GM23338 (cell line): ENCODE data around the gene SEMA5A. TPM values are rescaled to one million over a fixed set of nuclear protein-coding genes. Genes with fewer than 3 reads are reported as not detected.

Experiments
- ATAC-seq: fragments of 200-7000 bp; cut with Tn5 transposase; 3 replicates; pipeline ENCODE4 v1.9.1; 2020
- DNase-seq: peaks from one replicate; pipeline ENCODE4 v3.0.0-alpha.2; 2015; ENCODE audit warnings: low spot score
- H2AFZ ChIP-seq: fragments of 200-600 bp; sonication (generic); 2 replicates; pipeline ENCODE4 v1.8.0; 2016; ENCODE audit warnings: antibody characterized with exemption, mild to moderate bottlenecking, moderate library complexity
- H3F3A ChIP-seq: fragments of 200-600 bp; sonication (generic); replicated peaks from 2 replicates; pipeline ENCODE4 v1.8.0; 2017; ENCODE audit warnings: antibody characterized with exemption, mixed run types, low read depth
- H3K27ac ChIP-seq: fragments of 200-600 bp; sonication (generic); 2 replicates; pipeline ENCODE4 v1.6.1; 2016; ENCODE audit warnings: low read depth
- H3K27me3 ChIP-seq: fragments of 200-600 bp; sonication (generic); 2 replicates; pipeline ENCODE4 v1.8.0; 2016; ENCODE audit warnings: mild to moderate bottlenecking, mixed run types, moderate library complexity; ENCODE audit not compliant: insufficient read depth
- H3K36me3 ChIP-seq: fragments of 200-600 bp; sonication (generic); 2 replicates; pipeline ENCODE4 v1.8.0; 2016; ENCODE audit warnings: mild to moderate bottlenecking; ENCODE audit not compliant: insufficient read depth
- H3K4me1 ChIP-seq: fragments of 200-600 bp; sonication (generic); 2 replicates; pipeline ENCODE4 v1.8.0; 2016; ENCODE audit warnings: mild to moderate bottlenecking, moderate library complexity; ENCODE audit not compliant: insufficient read depth
- H3K4me2 ChIP-seq: fragments of 200-600 bp; sonication (generic); 2 replicates; pipeline ENCODE4 v1.7.1; 2017; ENCODE audit warnings: mixed run types
- H3K4me3 ChIP-seq: fragments of 200-600 bp; sonication (generic); 2 replicates; pipeline ENCODE4 v1.6.1; 2016; ENCODE audit warnings: mixed run types
- H3K79me2 ChIP-seq: fragments of 200-600 bp; sonication (generic); replicated peaks from 2 replicates; pipeline ENCODE4 v1.8.0; 2017; ENCODE audit warnings: mild to moderate bottlenecking; ENCODE audit not compliant: insufficient read depth
- H3K9me2 ChIP-seq: fragments of 200-600 bp; sonication (generic); 2 replicates; pipeline ENCODE4 v1.8.0; 2017; ENCODE audit not compliant: insufficient read depth
- H4K20me1 ChIP-seq: fragments of 200-600 bp; sonication (generic); replicated peaks from 2 replicates; pipeline ENCODE4 v1.8.0; 2017; ENCODE audit warnings: mild to moderate bottlenecking; ENCODE audit not compliant: insufficient read depth
- H3K27ac Mint-ChIP-seq: 2 replicates; pipeline ENCODE4 v1.8.0; 2020; ENCODE audit warnings: inconsistent platforms, mild to moderate bottlenecking, moderate library complexity, mixed read lengths
- H3K27me3 Mint-ChIP-seq: 3 replicates; pipeline ENCODE4 v1.8.0; 2022; ENCODE audit warnings: low read depth, mild to moderate bottlenecking, moderate library complexity, mixed read lengths, inconsistent platforms; ENCODE audit not compliant: insufficient read depth, poor library complexity
- H3K36me3 Mint-ChIP-seq: 3 replicates; pipeline ENCODE4 v1.8.0; 2021; ENCODE audit warnings: low read depth, mild to moderate bottlenecking, inconsistent platforms, moderate library complexity, mixed read lengths
- H3K4me1 Mint-ChIP-seq: 3 replicates; pipeline ENCODE4 v1.8.0; 2020; ENCODE audit warnings: mild to moderate bottlenecking, inconsistent platforms, mixed read lengths
- H3K4me3 Mint-ChIP-seq: 3 replicates; pipeline ENCODE4 v1.8.0; 2021; ENCODE audit warnings: moderate library complexity, mild to moderate bottlenecking, inconsistent platforms, mixed read lengths
- H3K9me3 Mint-ChIP-seq: 3 replicates; pipeline ENCODE4 v1.8.0; 2020; ENCODE audit warnings: moderate library complexity, mild to moderate bottlenecking, inconsistent platforms, mixed read lengths
- CREB1 ChIP-seq: fragments of 250-450 bp; sonication (Bioruptor Pico); IDR thresholded peaks from 2 replicates; pipeline ENCODE4 v1.5.0; 2020; ENCODE audit warnings: low read depth, mild to moderate bottlenecking, moderate library complexity
- CTCF ChIP-seq, 2 experiments: fragments of 200-600 bp in 1 of 2; sonication (generic) in 1 of 2; conservative IDR thresholded peaks; 2 replicates each; pipeline versions ENCODE4 v1.5.1 to v1.6.1; 2016 to 2017; ENCODE audit warnings: antibody characterized with exemption in 2 of 2, low read depth in 2 of 2, mild to moderate bottlenecking in 2 of 2, moderate library complexity in 1 of 2
- ETS1 ChIP-seq: IDR thresholded peaks from 2 replicates; pipeline ENCODE4 v1.6.1; 2016; ENCODE audit warnings: antibody characterized with exemption
- EZH2 ChIP-seq: fragments of 200-600 bp; sonication (generic); IDR thresholded peaks from one replicate; pipeline ENCODE4 v1.8.0; 2017; ENCODE audit warnings: antibody characterized with exemption, mild to moderate bottlenecking, low read depth; ENCODE audit not compliant: unreplicated experiment
- EZH2phosphoT487 ChIP-seq: fragments of 200-600 bp; sonication (generic); IDR thresholded peaks from one replicate; pipeline ENCODE4 v1.8.1; 2018; ENCODE audit warnings: antibody characterized with exemption; ENCODE audit not compliant: unreplicated experiment
- JUNB ChIP-seq: IDR thresholded peaks from one replicate; pipeline ENCODE4 v1.6.1; 2016; ENCODE audit warnings: antibody characterized with exemption; ENCODE audit not compliant: unreplicated experiment
- NANOG ChIP-seq: IDR thresholded peaks from 2 replicates; pipeline ENCODE4 v1.6.1; 2016; ENCODE audit warnings: antibody characterized with exemption, borderline replicate concordance
- POLR2AphosphoS5 ChIP-seq: IDR thresholded peaks from 2 replicates; pipeline ENCODE4 v1.6.1; 2016; ENCODE audit warnings: antibody characterized with exemption, low read depth
- STAT1 ChIP-seq: IDR thresholded peaks from one replicate; pipeline ENCODE4 v1.6.1; 2016; ENCODE audit warnings: antibody characterized with exemption; ENCODE audit not compliant: unreplicated experiment
- ZNF114 ChIP-seq: fragments of 250-450 bp; sonication (Bioruptor Pico); IDR thresholded peaks from 2 replicates; pipeline ENCODE4 v1.5.0; 2020; ENCODE audit warnings: mild to moderate bottlenecking, moderate library complexity
- ZNF331 ChIP-seq: fragments of 250-450 bp; sonication (Bioruptor Pico); IDR thresholded peaks from 2 replicates; pipeline ENCODE4 v1.5.0; 2020; ENCODE audit warnings: low read depth, mild to moderate bottlenecking, moderate library complexity
- polyA plus RNA-seq: library from polyadenylated mRNA; unstranded; fragments of >200 nt; fragmentation: Nextera tagmentation; extraction: Ambion mirVana; gene quantifications from 2 replicates; pipeline ENCODE4 v1.2.1, GENCODE V29; 2016
- total RNA-seq: library from RNA; depleted of rRNA; stranded (reverse); fragments of >200 nt; shearing (Covaris generic); gene quantifications from 2 replicates; pipeline ENCODE4 v1.2.3, GENCODE V29; 2014
- TF ChIP-seq, protein P1 (sequence below): IDR thresholded peaks from one replicate; pipeline ENCODE4 v1.6.1; 2018; ENCODE audit warnings: antibody characterized with exemption; ENCODE audit not compliant: unreplicated experiment
- TF ChIP-seq, protein P2 (sequence below): fragments of 250-450 bp; sonication (Bioruptor Pico); IDR thresholded peaks from 2 replicates; pipeline ENCODE4 v1.5.0; 2020; ENCODE audit warnings: mild to moderate bottlenecking, moderate library complexity

Gene SEMA5A
- total and polyA plus RNA-seq, 2 experiments from 2014 or later: 2.1 to 8.1 TPM

GRCh38 chr5:9589049-9589835, 43.4 kb upstream of the SEMA5A start:
- Histone ChIP-seq H3K27ac (no peak overlapping the region), H3K79me2 (no peaks in the 10 kb centered on the region), H3K4me1 (no peaks in the 10 kb centered on the region), H3K4me2 (no peak overlapping the region), H3K36me3 (no peaks in the 10 kb centered on the region), H3K9me2 (no peaks in the 10 kb centered on the region), H4K20me1 (no peaks in the 10 kb centered on the region), H3K4me3 (no peak overlapping the region), H2AFZ (no peak overlapping the region), H3F3A (no peaks in the 10 kb centered on the region), H3K27me3 (no peaks in the 10 kb centered on the region)
- no peaks in the 10 kb centered on the region for H3K9me3 Mint-ChIP-seq
- H3K36me3 Mint-ChIP-seq: no peaks in the 10 kb centered on the region
- H3K4me3 Mint-ChIP-seq: no peak overlapping the region
- DNase-seq: no peak
- H3K4me1 Mint-ChIP-seq: no peaks in the 10 kb centered on the region
- ATAC-seq: no peak
- H3K27me3 Mint-ChIP-seq: peaks cover 4% of the 10 kb centered on the region
- no peak overlapping the region for H3K27ac Mint-ChIP-seq
- no peak for TF ChIP-seq CTCF (conservative IDR thresholded peaks at IDR 0.05; ENCODE audit: low read depth in 2 of 2)
- TF ChIP-seq ETS1: no peak
- TF ChIP-seq, protein P1, sequence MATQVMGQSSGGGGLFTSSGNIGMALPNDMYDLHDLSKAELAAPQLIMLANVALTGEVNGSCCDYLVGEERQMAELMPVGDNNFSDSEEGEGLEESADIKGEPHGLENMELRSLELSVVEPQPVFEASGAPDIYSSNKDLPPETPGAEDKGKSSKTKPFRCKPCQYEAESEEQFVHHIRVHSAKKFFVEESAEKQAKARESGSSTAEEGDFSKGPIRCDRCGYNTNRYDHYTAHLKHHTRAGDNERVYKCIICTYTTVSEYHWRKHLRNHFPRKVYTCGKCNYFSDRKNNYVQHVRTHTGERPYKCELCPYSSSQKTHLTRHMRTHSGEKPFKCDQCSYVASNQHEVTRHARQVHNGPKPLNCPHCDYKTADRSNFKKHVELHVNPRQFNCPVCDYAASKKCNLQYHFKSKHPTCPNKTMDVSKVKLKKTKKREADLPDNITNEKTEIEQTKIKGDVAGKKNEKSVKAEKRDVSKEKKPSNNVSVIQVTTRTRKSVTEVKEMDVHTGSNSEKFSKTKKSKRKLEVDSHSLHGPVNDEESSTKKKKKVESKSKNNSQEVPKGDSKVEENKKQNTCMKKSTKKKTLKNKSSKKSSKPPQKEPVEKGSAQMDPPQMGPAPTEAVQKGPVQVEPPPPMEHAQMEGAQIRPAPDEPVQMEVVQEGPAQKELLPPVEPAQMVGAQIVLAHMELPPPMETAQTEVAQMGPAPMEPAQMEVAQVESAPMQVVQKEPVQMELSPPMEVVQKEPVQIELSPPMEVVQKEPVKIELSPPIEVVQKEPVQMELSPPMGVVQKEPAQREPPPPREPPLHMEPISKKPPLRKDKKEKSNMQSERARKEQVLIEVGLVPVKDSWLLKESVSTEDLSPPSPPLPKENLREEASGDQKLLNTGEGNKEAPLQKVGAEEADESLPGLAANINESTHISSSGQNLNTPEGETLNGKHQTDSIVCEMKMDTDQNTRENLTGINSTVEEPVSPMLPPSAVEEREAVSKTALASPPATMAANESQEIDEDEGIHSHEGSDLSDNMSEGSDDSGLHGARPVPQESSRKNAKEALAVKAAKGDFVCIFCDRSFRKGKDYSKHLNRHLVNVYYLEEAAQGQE: no peak
- TF ChIP-seq POLR2AphosphoS5: no peak
- TF ChIP-seq EZH2phosphoT487: no peak
- no peak for TF ChIP-seq JUNB
- TF ChIP-seq ZNF114 (CRISPR knock-in tag): no peak
- no peak for TF ChIP-seq ZNF331 (CRISPR knock-in tag)
- no peak for TF ChIP-seq EZH2
- TF ChIP-seq CREB1 (CRISPR knock-in tag): no peak
- no peak for TF ChIP-seq STAT1
- no peak for TF ChIP-seq NANOG
- TF ChIP-seq, protein P2, sequence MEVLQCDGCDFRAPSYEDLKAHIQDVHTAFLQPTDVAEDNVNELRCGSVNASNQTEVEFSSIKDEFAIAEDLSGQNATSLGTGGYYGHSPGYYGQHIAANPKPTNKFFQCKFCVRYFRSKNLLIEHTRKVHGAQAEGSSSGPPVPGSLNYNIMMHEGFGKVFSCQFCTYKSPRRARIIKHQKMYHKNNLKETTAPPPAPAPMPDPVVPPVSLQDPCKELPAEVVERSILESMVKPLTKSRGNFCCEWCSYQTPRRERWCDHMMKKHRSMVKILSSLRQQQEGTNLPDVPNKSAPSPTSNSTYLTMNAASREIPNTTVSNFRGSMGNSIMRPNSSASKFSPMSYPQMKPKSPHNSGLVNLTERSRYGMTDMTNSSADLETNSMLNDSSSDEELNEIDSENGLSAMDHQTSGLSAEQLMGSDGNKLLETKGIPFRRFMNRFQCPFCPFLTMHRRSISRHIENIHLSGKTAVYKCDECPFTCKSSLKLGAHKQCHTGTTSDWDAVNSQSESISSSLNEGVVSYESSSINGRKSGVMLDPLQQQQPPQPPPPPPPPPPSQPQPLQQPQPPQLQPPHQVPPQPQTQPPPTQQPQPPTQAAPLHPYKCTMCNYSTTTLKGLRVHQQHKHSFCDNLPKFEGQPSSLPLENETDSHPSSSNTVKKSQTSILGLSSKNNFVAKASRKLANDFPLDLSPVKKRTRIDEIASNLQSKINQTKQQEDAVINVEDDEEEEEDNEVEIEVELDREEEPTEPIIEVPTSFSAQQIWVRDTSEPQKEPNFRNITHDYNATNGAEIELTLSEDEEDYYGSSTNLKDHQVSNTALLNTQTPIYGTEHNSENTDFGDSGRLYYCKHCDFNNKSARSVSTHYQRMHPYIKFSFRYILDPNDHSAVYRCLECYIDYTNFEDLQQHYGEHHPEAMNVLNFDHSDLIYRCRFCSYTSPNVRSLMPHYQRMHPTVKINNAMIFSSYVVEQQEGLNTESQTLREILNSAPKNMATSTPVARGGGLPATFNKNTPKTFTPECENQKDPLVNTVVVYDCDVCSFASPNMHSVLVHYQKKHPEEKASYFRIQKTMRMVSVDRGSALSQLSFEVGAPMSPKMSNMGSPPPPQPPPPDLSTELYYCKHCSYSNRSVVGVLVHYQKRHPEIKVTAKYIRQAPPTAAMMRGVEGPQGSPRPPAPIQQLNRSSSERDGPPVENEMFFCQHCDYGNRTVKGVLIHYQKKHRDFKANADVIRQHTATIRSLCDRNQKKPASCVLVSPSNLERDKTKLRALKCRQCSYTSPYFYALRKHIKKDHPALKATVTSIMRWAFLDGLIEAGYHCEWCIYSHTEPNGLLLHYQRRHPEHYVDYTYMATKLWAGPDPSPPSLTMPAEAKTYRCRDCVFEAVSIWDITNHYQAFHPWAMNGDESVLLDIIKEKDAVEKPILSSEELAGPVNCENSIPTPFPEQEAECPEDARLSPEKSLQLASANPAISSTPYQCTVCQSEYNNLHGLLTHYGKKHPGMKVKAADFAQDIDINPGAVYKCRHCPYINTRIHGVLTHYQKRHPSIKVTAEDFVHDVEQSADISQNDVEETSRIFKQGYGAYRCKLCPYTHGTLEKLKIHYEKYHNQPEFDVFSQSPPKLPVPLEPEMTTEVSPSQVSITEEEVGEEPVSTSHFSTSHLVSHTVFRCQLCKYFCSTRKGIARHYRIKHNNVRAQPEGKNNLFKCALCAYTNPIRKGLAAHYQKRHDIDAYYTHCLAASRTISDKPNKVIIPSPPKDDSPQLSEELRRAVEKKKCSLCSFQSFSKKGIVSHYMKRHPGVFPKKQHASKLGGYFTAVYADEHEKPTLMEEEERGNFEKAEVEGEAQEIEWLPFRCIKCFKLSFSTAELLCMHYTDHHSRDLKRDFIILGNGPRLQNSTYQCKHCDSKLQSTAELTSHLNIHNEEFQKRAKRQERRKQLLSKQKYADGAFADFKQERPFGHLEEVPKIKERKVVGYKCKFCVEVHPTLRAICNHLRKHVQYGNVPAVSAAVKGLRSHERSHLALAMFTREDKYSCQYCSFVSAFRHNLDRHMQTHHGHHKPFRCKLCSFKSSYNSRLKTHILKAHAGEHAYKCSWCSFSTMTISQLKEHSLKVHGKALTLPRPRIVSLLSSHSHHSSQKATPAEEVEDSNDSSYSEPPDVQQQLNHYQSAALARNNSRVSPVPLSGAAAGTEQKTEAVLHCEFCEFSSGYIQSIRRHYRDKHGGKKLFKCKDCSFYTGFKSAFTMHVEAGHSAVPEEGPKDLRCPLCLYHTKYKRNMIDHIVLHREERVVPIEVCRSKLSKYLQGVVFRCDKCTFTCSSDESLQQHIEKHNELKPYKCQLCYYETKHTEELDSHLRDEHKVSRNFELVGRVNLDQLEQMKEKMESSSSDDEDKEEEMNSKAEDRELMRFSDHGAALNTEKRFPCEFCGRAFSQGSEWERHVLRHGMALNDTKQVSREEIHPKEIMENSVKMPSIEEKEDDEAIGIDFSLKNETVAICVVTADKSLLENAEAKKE (CRISPR knock-in tag): no peak
